Limb (tissue), 2 donors: ENCODE measurements around the gene SPR.
A peak's percentile ranks its signal among the peaks of the same experiment; 100 is the strongest.

ENCODE experiments used
- DNase-seq, 2 donors: peaks; one replicate each; pipeline ENCODE4 v3.0.0-alpha.2; 2016; ENCODE audit errors: extremely low spot score in 2 of 2

SPR gene

DNA sequence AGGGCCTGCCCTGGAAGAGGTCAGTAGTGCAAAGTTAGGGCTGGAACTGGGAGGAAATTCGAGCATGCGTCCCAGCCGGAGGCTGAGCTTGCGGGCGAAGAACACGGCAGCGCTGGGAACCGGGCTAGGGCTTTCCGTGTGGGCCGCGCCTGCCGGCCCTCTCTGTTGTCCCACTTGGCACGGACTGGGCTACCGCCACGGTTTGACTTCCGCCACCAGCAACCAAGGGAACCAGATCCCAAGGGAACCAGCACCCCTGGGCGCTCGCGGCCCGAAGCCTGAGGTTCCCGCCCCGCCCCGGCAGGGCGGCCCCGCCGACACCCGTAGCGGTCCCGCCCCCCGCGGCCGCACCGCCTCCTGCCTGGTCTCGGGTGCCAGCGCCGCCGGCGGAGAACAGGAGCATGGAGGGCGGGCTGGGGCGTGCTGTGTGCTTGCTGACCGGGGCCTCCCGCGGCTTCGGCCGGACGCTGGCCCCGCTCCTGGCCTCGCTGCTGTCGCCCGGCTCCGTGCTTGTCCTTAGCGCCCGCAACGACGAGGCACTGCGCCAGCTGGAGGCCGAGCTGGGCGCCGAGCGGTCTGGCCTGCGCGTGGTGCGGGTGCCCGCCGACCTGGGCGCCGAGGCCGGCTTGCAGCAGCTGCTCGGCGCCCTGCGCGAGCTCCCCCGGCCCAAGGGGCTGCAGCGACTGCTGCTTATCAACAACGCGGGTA lies at the start of gene SPR:
Gene SPR, plus strand, starts transcription at position 377 of the 708 bp plus-strand sequence. Its CDS starts 25 bp downstream, at position 402.
- peak; percentile 15 to 73 for DNase-seq

GRCh38 chr2:72840066-72840465 lies 47.1 kb upstream of the SPR start:
- no peak for DNase-seq

- no peak for DNase-seq
These were observed 45.6 kb upstream of the SPR start for GRCh38 chr2:72841462-72842125.

DNA sequence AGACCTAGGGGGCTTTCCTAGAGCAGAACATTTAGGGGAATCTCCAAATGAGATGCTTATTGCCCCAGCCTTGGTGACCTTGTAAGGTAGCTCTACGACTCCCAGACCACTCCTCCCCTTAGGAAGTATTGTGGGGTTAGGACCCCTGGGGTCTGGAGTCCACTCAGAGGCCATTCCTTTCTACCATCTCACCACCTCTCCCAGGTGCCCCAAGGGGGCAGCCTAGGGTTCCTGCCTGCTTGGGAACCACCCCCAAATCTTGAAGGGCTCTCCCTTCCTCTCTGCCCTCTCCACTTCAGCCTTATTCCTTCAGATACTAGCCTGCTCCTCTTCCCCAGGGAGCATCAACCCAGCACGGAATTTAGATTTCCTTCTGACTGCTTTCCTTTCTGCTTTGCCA lies 43.9 kb upstream of the SPR start:
- no peak for DNase-seq

- no peak for DNase-seq
These were observed 40.8 kb upstream of the SPR start for GRCh38 chr2:72846171-72847095.

GRCh38 chr2:72847534-72848315 lies 39.5 kb upstream of the SPR start:
- DNase-seq, result no peak

- no peak for DNase-seq
These were observed 38.6 kb upstream of the SPR start for GRCh38 chr2:72848436-72849137.

DNA sequence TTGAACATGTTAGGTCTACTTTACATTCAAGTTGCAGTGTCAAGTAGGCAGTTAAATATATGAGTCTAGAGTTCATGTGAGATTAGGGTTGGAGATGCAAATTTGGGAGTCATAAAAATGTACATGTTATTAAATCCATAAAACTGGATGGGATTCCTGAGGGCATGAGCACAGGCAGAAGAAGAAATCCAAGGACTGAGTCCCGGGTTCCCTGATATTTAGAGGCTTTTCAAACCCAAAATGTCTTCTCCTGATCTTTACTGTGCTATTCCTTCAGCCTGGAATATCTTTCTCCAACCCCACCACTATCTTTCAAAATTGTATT lies 38.1 kb upstream of the SPR start:
- no peak for DNase-seq

- DNase-seq, result no peak
These were observed 35.9 kb upstream of the SPR start for GRCh38 chr2:72851333-72851732.

GRCh38 chr2:72859831-72860262 lies 27.4 kb upstream of the SPR start:
- DNase-seq, result peak in 1 of 2 donors; percentile 57

- DNase-seq, result peak; percentile 78 to 92
These were observed 24.8 kb upstream of the SPR start for GRCh38 chr2:72862239-72862988.

- no peak for DNase-seq
These were observed 24.2 kb upstream of the SPR start for GRCh38 chr2:72863046-72863445.

DNA sequence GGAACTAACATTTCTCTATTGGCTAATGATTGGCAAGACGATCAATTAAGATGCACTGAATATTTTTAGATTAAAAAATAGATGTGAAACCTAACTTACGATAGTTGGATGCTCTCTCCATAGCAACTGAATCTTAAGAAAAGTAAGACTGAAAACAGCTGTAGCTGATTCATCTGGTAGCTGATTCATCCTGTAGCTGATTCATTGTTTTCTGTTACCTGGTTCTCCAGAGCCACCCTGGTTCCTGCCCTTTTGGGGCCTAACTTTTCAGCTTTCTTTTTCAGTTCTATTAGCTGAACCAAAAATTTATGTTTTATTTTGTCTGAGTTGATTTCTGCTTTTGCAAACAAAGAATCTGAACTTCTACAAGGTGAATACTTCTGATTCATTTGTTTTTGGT lies 22.7 kb upstream of the SPR start:
- no peak for DNase-seq

DNA sequence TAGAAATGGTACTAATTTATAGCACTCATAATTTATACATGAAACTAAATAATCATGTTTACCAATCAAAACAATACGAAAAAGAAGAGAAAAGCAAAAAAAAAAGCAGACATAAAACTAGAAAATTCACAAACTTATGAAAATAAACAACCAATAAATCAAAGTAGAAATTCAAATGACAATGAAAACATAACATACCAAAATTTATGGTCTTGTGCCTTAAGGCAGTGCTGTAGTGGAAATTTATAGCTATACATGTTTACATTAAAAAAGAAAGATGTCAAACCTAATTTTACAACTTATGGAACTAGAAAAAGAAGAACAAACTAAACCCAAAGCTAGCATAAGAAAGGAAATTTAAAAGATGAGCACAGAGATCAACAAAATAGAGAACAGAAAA lies 16.1 kb upstream of the SPR start:
- DNase-seq, result no peak

DNA sequence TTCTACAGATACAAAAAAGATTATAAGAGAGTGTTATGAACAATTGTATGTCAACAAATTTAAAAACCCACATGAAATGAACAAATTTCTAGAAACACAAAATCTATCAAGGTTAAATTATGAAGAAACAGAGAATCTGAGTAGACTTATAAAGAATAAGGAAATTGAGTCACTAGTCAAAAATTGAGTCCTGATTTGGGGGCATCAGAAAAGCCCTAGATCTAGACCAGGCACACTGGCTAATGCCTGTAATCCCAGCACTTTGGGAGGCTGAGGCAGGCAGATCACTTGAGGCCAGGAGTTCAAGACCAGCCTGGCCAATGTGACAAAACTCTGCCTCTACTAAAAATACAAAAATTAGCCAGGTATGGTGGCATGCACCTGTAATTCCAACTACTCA lies 15.3 kb upstream of the SPR start:
- no peak for DNase-seq

- DNase-seq, result peak; percentile 55 to 72
These were observed 3.7 kb upstream of the SPR start for GRCh38 chr2:72883356-72883962.

GRCh38 chr2:72886505-72887031 lies 640 bp upstream of the SPR start:
- DNase-seq, result no peak

DNA sequence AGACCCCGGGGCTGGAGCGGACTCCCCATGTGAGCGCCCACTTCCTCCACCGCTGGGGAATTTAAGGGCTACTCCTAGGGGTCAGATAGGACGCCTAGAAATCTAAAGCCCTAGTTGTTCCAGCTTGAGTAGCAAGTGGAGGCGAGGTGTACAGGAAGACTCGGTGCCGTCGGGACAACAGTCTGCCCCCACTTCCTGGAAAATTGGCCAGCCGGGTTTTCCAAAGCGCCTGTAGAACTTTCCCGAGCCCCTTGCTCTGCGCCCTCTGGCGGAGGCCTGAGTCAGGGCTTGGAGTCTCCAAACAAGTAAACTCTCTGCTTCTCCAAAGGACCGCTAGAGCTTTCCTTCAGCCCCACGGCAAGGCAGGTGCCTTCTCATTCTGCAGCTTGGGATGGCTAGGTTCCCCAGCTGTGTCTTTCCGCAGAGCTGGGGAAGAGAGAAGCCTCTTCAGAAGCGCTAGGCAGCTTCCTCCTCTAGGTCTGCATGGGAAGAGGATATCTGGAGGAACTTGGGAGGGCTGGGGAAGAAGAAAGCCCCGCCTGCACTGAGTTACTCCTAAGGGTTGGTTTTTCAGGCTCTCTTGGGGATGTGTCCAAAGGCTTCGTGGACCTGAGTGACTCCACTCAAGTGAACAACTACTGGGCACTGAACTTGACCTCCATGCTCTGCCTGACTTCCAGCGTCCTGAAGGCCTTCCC lies 681 bp downstream of the SPR start:
- DNase-seq, result peak; percentile 79 to 89
